Endothelial cell of umbilical vein (primary cell): Measurements from ENCODE around the gene EFEMP1. TPM values are rescaled to one million over a fixed set of nuclear protein-coding genes. Genes with fewer than 3 reads are reported as not detected.

Experiments used
- BruUV-seq: library from RNA; stranded (reverse); fragments of 400-500 nt; replicated peaks from 2 replicates; lab custom pipeline; 2021; lab: Mats Ljungman, UMichigan
- CTCF ChIA-PET: fragments of 300-600, 350-600 bp; sonication (Branson Sonifier 250); formaldehyde crosslinking; loops from one replicate; lab custom pipeline; 2021; ENCODE audit warnings: antibody characterized with exemption, inconsistent platforms; lab: Charles Lee
- POLR2A ChIA-PET: fragments of 300-600, 350-600 bp; sonication (Branson Sonifier 250); formaldehyde crosslinking; loops from one replicate; lab custom pipeline; 2021; ENCODE audit warnings: antibody characterized with exemption, inconsistent platforms; lab: Charles Lee
- DNase-seq: peaks from one replicate; pipeline ENCODE4 v3.0.0-alpha.2; 2011; ENCODE audit warnings: low read depth, low spot score
- FAIRE-seq: peaks from 2 replicates; lab custom pipeline; 2011; peaks lifted over from hg19 to GRCh38; lab: Jason Lieb, UNC
- H2AFZ ChIP-seq: 2 replicates; pipeline ENCODE4 v1.6.0; 2012; ENCODE audit warnings: low read depth, low read length, control low read depth, inconsistent platforms
- H3K27ac ChIP-seq: 2 replicates; pipeline ENCODE4 v1.5.1; 2011; ENCODE audit warnings: low read depth, mild to moderate bottlenecking, control low read depth, low read length, moderate library complexity; ENCODE audit not compliant: insufficient read depth
- H3K27me3 ChIP-seq, 2 experiments: 2 replicates each; pipeline versions ENCODE4 v1.6.0 to v1.6.1; 2011; ENCODE audit warnings: low read length in 2 of 2, mixed read lengths in 1 of 2; ENCODE audit not compliant: control insufficient read depth in 2 of 2, insufficient read depth in 2 of 2
- H3K36me3 ChIP-seq, 2 experiments: 2 replicates in 1 of 2; 3 replicates in 1 of 2; pipeline ENCODE4 v1.5.1; 2011; ENCODE audit warnings: low read length in 2 of 2, mild to moderate bottlenecking in 1 of 2, moderate library complexity in 1 of 2; ENCODE audit not compliant: control insufficient read depth in 2 of 2, insufficient read depth in 2 of 2; ENCODE audit errors: extremely low read depth in 1 of 2
- H3K4me1 ChIP-seq: 3 replicates; pipeline ENCODE4 v1.5.1; 2011; ENCODE audit warnings: mild to moderate bottlenecking, low read length; ENCODE audit not compliant: control insufficient read depth, insufficient read depth; ENCODE audit errors: extremely low read depth
- H3K4me2 ChIP-seq: 2 replicates; pipeline ENCODE4 v1.6.1; 2011; ENCODE audit warnings: low read length, control low read depth, mixed read lengths; ENCODE audit not compliant: insufficient read depth
- H3K4me3 ChIP-seq, 3 experiments: fragments of 200-600 bp in 1 of 3; sonication (generic), shearing (Covaris generic) in 1 of 3; replicated peaks in 1 of 3; 2 replicates each; pipeline ENCODE4 v1.5.1; 2011 to 2016; ENCODE audit warnings: control low read depth in 3 of 3, low read length in 3 of 3, mild to moderate bottlenecking in 2 of 3, inconsistent platforms in 1 of 3, low read depth in 1 of 3, moderate library complexity in 1 of 3; ENCODE audit not compliant: insufficient read depth in 1 of 3
- H3K79me2 ChIP-seq: 2 replicates; pipeline ENCODE4 v1.6.0; 2012; ENCODE audit warnings: low read length, inconsistent platforms; ENCODE audit not compliant: control insufficient read depth, insufficient read depth
- H3K9ac ChIP-seq: replicated peaks from 2 replicates; pipeline ENCODE3; 2011; ENCODE audit warnings: low read length, control low read depth; ENCODE audit not compliant: insufficient read depth; ENCODE audit errors: extremely low read depth
- H3K9me1 ChIP-seq: replicated peaks from 3 replicates; pipeline ENCODE4 v1.6.0; 2011; ENCODE audit warnings: mild to moderate bottlenecking, low read length; ENCODE audit not compliant: control insufficient read depth, insufficient read depth; ENCODE audit errors: extremely low read depth
- H3K9me3 ChIP-seq: replicated peaks from 2 replicates; pipeline ENCODE4 v1.5.1; 2012; ENCODE audit warnings: low read length, inconsistent platforms; ENCODE audit not compliant: control insufficient read depth, insufficient read depth
- H4K20me1 ChIP-seq: replicated peaks from 2 replicates; pipeline ENCODE3; 2011; ENCODE audit warnings: mild to moderate bottlenecking, low read length; ENCODE audit not compliant: control insufficient read depth, insufficient read depth; ENCODE audit errors: extremely low read depth
- EZH2 ChIP-seq: IDR thresholded peaks from 2 replicates; pipeline ENCODE4 v1.6.1; 2012; ENCODE audit warnings: borderline replicate concordance, low read depth, mild to moderate bottlenecking, moderate library complexity, low read length, inconsistent platforms; ENCODE audit not compliant: severe bottlenecking
- FOS ChIP-seq: IDR thresholded peaks from 2 replicates; pipeline ENCODE4 v1.6.1; 2011; ENCODE audit warnings: mild to moderate bottlenecking, low read length, moderate library complexity, borderline replicate concordance; ENCODE audit not compliant: insufficient read depth
- GATA2 ChIP-seq: IDR thresholded peaks from 2 replicates; pipeline ENCODE4 v1.7.0; 2011; ENCODE audit warnings: low read depth, mild to moderate bottlenecking, moderate library complexity, mixed read lengths, low read length; ENCODE audit not compliant: insufficient read length, insufficient read depth
- JUN ChIP-seq: IDR thresholded peaks from 2 replicates; pipeline ENCODE4 v1.6.1; 2011; ENCODE audit warnings: borderline replicate concordance, low read depth; ENCODE audit not compliant: insufficient read length, insufficient read depth
- MYC ChIP-seq: IDR thresholded peaks from one replicate; pipeline ENCODE4 v1.6.1; 2011; ENCODE audit warnings: mild to moderate bottlenecking, low read depth, low read length
- POLR2A ChIP-seq: IDR thresholded peaks from 2 replicates; pipeline ENCODE4 v1.6.1; 2012; ENCODE audit warnings: low read depth, mild to moderate bottlenecking, control low read depth, low read length
- POLR2AphosphoS5 ChIP-seq: IDR thresholded peaks from 2 replicates; pipeline ENCODE4 v1.6.1; 2012; ENCODE audit warnings: low read depth, mild to moderate bottlenecking, control low read depth, low read length, moderate library complexity; ENCODE audit not compliant: insufficient read depth
- dilution Hi-C: fragments of 300-500 bp; cut with MboI; formaldehyde crosslinking; loops from one replicate; pipeline ENCODE4 v1.15.0; 2019; ENCODE audit warnings: low sequenced_read_pairs; ENCODE audit not compliant: extremely low pct_ligation_motif_present
- intact Hi-C: fragments of 100-400 bp; cut with micrococcal nuclease; formaldehyde crosslinking; loops from one replicate; pipeline ENCODE4 v1.10.0; 2022
- polyA plus RNA-seq, 4 experiments: library from polyadenylated mRNA; depleted of rRNA in 3 of 4; stranded (reverse) in 3 of 4; unstranded in 1 of 4; fragments of >200 nt; gene quantifications; 2 replicates each; pipeline versions ENCODE4 v1.2.1 to v1.2.3, GENCODE V29; 2011 to 2012; ENCODE audit warnings: missing spikeins in 1 of 4
- total RNA-seq: library from RNA; stranded (reverse); gene quantifications from 2 replicates; pipeline ENCODE4 v1.2.3, GENCODE V29; 2021
- TF ChIP-seq, protein P1 (sequence below), 2 donors: IDR thresholded peaks; 1 replicate in 1 of 2; 2 replicates in 1 of 2; pipeline ENCODE4 v1.5.1; 2011; ENCODE audit warnings: low read length in 2 of 2, mild to moderate bottlenecking in 2 of 2, moderate library complexity in 2 of 2, control low read depth in 1 of 2, inconsistent platforms in 1 of 2, low read depth in 1 of 2; ENCODE audit not compliant: insufficient read depth in 1 of 2; ENCODE audit errors: extremely low read depth in 1 of 2
- TF ChIP-seq, protein P2 (sequence below): IDR thresholded peaks from 2 replicates; pipeline ENCODE4 v1.6.1; 2011; ENCODE audit not compliant: insufficient read depth, insufficient read length

EFEMP1 gene
- total and polyA plus RNA-seq, 2 donors (not counting 3 experiments of a cell fraction or from before 2014, with no cell fraction given): 2,981 to 11,813 TPM

DNA sequence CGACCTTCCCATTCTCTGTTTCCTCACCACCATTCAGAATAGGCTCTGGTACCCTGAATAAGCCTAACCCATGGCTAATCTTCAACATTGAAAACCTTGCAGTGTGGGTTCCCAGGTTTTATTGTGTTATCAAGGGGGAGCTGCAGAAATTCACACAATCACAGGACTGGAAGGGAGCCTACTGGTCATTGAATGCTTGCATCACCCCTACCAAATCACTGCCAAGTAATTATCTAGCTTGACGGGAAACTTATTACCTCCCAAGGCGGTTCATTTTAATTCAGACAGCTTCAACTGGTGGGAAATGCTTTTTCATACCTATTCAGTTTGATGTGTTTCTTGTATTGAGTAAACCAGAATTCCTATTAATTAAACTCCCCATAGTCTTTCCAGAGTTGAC lies 33.6 kb upstream of the EFEMP1 start:
- FAIRE-seq (no peak), DNase-seq (no peak)
- dilution Hi-C loops: no loop called here
- Histone ChIP-seq H3K4me3 (no peak overlapping the region), H3K4me2 (no peak overlapping the region), H3K4me1 (peaks cover 11% of the 10 kb centered on the region), H3K79me2 (no peaks in the 10 kb centered on the region), H3K9me3 (no peaks in the 10 kb centered on the region), H3K27me3 (no peaks in the 10 kb centered on the region), H3K36me3 (no peaks in the 10 kb centered on the region), H3K9ac (no peak overlapping the region), H3K27ac (no peak overlapping the region), H3K9me1 (no peaks in the 10 kb centered on the region), H2AFZ (no peak overlapping the region), H4K20me1 (no peaks in the 10 kb centered on the region)
- ChIA-PET POLR2A (no interaction called here), CTCF (interaction anchor here (2.5 kb wide), 1 partner anchor 185 kb away, joined by 9 read pairs; no protein-coding TSS in a partner anchor)
- intact Hi-C loops: no loop called here
- TF ChIP-seq FOS (no peak), GATA2 (no peak), POLR2AphosphoS5 (no peak), MYC (no peak), JUN (no peak), POLR2A (no peak), EZH2 (no peak)
- TF ChIP-seq, protein P1, sequence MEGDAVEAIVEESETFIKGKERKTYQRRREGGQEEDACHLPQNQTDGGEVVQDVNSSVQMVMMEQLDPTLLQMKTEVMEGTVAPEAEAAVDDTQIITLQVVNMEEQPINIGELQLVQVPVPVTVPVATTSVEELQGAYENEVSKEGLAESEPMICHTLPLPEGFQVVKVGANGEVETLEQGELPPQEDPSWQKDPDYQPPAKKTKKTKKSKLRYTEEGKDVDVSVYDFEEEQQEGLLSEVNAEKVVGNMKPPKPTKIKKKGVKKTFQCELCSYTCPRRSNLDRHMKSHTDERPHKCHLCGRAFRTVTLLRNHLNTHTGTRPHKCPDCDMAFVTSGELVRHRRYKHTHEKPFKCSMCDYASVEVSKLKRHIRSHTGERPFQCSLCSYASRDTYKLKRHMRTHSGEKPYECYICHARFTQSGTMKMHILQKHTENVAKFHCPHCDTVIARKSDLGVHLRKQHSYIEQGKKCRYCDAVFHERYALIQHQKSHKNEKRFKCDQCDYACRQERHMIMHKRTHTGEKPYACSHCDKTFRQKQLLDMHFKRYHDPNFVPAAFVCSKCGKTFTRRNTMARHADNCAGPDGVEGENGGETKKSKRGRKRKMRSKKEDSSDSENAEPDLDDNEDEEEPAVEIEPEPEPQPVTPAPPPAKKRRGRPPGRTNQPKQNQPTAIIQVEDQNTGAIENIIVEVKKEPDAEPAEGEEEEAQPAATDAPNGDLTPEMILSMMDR (IDR thresholded peaks at IDR 0.05; ENCODE audit: extremely low read depth in 1 of 2, insufficient read depth in 1 of 2, low read depth in 1 of 2, low read length in 2 of 2): no peak
- TF ChIP-seq, protein P2, sequence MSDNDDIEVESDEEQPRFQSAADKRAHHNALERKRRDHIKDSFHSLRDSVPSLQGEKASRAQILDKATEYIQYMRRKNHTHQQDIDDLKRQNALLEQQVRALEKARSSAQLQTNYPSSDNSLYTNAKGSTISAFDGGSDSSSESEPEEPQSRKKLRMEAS: no peak
- BruUV-seq: no TSS peak
